Measurements from ENCODE around the gene OMP.

The OMP gene

DNA sequence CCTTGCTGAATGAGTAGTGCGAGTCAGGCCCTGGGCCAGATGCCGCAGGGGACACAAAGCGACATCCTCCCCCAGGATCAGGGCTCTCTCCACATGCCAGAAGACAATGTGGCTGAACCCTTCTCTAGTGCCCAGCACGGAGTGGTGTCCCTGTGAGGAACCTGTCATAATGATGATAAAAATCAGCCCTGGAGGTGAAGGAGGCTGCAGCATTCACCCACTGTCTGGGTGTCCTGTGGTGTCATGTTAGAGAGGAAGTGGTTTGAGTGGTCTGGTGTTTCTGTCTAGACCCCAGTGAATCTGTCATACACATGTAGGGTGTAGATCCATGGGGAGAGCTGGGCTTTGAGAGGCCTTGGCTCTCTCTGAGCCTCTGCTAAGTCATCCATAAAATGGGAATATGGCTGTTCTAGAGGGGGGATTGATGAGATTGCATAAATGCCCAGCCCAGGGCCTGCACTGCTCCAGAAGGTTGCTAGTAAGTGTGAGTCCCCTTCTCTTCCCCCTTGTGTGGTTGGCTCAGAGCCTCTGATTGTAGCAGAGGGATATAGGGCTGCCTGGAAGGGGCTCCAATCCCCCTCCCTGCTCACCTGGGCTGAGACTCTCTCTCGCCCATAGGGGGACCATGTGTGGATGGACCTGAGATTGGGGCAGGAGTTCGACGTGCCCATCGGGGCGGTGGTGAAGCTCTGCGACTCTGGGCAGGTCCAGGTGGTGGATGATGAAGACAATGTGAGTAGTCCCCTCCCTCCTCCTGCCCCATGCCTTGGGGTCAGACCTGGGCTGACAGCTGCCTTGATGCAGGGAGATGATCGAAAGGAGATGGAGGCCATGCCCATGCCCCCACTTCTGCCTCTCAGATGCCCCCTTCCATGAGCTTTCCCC is 39.7 kb downstream of the OMP start:
- TF ChIP-seq, protein P1, sequence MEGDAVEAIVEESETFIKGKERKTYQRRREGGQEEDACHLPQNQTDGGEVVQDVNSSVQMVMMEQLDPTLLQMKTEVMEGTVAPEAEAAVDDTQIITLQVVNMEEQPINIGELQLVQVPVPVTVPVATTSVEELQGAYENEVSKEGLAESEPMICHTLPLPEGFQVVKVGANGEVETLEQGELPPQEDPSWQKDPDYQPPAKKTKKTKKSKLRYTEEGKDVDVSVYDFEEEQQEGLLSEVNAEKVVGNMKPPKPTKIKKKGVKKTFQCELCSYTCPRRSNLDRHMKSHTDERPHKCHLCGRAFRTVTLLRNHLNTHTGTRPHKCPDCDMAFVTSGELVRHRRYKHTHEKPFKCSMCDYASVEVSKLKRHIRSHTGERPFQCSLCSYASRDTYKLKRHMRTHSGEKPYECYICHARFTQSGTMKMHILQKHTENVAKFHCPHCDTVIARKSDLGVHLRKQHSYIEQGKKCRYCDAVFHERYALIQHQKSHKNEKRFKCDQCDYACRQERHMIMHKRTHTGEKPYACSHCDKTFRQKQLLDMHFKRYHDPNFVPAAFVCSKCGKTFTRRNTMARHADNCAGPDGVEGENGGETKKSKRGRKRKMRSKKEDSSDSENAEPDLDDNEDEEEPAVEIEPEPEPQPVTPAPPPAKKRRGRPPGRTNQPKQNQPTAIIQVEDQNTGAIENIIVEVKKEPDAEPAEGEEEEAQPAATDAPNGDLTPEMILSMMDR (IDR thresholded peaks at IDR 0.05; ENCODE audit: extremely low read depth, missing control alignments): no peak
- DNase-seq (ENCODE audit: low spot score): no peak

DNA sequence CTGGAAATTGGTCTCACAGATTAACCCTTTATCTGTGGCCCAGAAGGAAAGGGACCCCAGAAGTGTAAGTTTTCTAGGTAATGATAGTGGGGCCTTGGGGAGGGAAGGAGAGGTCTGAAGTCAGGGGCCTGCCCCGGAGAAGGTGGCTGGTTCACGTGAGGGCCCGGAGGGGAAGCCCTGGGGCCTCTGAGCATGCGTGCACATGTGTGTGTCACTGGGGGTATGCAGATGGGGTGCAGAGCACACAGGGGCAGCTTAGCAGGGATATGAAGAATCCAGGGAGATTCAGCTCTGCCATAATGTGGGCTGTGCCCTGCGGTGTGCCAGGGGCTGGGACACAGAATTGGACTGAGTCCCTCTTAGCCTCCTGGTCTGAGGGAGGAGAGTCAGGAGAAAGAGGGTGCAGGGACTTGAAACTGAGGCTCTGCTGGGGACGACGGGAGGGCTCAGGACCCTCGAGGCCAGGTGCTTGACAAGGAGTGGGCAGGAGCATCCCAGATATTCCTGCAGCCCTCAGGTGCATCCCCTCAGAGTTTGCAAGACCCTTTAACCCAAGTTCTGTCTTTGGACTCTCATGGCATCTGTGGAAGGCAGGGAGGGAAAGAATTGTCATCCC is 40.9 kb downstream of the OMP start:
- TF ChIP-seq, protein P1 (IDR thresholded peaks at IDR 0.05; ENCODE audit: extremely low read depth, missing control alignments): no peak
- no peak for DNase-seq (ENCODE audit: low spot score)

DNA sequence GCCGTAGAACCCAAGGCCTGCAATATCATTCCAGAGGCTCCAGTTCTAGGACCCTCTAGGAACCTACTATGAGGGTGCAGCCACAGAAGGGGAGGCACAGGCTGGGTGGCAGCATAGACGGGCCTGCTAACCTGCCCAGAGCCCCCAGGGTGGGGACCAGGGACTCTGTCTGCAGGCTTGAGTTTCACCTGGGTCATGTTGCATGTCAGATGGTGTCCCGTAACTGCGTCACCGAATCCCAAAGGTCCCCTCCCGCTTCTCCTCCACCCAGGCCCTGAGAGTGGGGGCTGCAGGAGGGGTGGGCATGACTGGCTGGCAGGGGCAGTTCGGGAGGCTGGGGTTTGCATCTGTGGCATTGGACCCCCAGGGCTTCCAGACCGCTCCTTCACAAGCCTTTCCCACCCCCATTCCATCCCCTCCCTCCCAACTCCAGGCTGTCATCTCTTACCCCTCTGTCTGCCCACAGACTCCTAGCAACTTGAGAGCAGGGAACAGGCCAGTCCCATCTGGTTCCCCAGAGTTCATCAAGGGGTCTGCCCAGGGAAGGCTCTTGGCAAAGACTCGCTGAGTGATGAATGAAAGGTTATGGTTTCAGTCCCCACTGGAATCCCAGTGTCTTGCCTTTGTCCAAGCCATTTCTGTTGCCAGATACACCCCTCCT is 41.7 kb downstream of the OMP start:
- TF ChIP-seq, protein P1 (IDR thresholded peaks at IDR 0.05; ENCODE audit: extremely low read depth, missing control alignments): no peak
- DNase-seq (ENCODE audit: low spot score): no peak

DNA sequence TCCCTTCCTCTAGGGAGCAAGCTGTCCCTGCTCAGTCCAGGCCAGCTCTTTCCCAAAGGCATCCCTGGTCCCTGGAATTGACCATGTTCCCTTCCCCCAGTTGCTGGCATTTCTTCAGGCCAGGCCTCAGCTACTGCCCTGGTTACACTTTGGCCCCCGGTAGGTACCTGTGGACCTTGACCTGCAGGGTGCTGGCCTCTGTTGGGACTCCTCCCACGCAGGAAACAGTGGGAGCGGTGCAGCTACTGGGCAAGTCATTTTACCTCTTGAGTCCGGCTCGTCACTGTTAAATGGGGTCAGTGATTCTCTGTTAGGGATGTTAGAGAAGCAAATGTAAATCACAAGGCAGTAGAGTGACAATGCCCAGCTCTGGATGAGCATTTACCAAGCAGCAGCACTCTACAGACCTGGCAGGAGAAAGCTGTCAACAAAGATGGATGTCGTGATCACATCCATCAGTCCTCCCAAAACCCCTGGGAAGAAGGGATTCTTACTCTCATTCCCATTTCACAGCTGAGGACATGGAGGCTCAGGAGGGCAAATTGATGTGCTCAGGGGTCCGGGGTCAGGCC is 42.3 kb downstream of the OMP start:
- no peak for DNase-seq (ENCODE audit: low spot score)
- TF ChIP-seq, protein P1 (IDR thresholded peaks at IDR 0.05; ENCODE audit: extremely low read depth, missing control alignments): no peak

DNA sequence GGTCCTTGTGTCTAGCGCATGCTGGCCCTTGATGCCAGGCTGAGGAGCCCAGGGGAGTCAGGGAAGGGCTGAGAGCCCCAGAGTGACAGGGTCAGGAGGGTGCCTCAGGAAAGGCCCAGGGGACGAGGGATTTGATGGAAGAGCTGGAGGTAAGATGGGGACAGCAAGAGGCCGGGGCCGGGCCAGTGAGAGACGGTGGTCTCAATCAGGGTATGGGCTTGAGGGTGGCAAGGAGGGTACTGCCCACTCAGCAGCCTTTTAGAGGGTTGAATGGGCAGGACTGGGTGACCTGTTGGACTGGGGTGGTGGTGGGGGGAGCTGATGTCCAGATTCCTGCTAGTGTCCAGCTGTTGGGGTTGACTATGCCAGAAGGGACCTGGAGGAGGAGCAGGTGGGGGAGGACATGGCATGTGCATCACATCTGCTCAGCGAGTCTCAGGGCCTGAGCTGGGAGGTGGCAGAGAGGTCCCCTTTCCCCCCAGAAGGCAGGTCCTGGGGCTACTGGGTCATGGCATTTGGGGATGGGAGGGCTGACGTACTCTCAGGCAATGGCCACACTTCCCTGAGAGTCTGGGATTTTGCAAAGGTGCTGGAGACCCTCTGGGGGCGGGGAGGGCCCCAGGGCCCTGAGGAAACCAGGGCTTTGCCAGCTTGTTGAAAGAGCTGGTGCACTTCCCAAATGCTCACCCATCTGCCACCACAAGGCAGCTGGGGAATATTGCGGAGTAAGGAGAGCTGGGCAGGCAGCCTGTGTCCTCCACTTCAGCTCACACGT is 43.8 kb downstream of the OMP start:
- TF ChIP-seq, protein P1 (IDR thresholded peaks at IDR 0.05; ENCODE audit: extremely low read depth, missing control alignments): no peak
- no peak for DNase-seq (ENCODE audit: low spot score)

DNA sequence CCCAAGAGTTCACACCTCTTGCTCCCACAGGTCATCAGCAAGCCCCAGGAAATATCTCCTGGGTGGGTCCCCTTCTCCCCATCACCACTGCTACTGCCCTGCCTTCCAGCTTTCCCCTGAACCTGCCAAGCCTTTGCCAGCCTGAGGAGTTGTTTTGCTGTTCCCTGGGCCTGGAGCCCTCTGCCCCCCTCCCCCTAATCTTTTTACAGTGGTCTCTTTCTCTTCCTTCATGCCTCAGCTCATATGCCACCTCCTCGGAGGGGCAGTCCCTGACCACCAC is 44.3 kb downstream of the OMP start:
- no peak for DNase-seq (ENCODE audit: low spot score)
- TF ChIP-seq, protein P1 (IDR thresholded peaks at IDR 0.05; ENCODE audit: extremely low read depth, missing control alignments): no peak
